Activated CD4-positive, alpha-beta T cell treated with anti-CD3 and anti-CD28 coated beads, Interleukin-2, amount 50 U/mL, for 4 hours (primary cell): ENCODE data around the gene PAGE4.

Source experiments
- DNase-seq, 2 experiments: peaks; one replicate each; pipeline ENCODE4 v3.0.0-alpha.2; 2020

Gene PAGE4, protein sequence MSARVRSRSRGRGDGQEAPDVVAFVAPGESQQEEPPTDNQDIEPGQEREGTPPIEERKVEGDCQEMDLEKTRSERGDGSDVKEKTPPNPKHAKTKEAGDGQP

DNA sequence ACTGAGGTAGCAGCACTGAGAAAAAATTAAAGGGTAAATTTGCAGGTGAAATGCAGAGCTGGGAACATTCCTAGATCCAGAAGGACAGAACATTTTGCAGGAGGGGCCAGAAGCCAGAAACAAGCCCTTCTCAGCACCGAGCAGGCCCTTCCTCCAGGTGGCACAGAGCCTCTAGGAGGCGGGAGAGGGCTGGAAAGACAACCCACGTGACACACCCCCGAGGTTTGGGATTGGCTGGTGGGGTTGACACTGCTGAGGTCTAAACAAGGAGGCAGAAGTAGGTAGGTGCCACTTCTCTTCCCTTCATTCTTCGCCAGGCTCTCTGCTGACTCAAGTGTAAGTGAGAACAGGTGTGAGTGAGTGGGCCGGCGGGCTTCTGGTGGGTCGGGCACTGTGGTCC is at the start of gene PAGE4:
TSS of gene PAGE4 (plus strand) at position 288 of the 400 bp plus-strand sequence. CDS start 1,126 bp downstream, outside the sequence.
- no peak for DNase-seq

DNA sequence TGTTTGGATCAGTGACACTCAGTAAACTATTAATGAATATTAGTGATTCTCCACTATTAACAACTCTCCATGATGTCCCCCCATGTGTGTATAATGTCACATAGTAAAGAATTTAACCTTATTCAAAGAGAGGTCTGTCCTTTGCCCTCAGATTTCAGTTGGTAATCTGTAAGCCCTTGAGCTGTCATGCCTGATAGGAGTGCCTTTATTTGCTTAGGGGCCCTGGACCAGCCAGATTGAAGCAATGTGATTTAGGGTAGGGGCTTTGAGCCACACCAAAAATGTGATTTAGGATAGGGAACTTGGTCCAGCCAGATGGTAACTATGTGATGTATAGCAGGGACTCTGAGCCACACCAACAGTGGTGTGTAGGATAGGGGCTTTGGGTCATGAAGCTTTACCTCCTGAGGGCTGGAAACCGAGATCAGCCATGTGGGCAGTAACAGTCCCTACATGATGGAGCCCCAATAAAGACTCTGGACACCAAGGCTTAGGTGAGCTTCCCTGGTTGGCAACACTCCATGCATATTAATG is 44.3 kb upstream of the PAGE4 start:
- DNase-seq = no peak

GRCh38 chrX:49792376-49792775 is 36.7 kb upstream of the PAGE4 start:
- no peak for DNase-seq

DNA sequence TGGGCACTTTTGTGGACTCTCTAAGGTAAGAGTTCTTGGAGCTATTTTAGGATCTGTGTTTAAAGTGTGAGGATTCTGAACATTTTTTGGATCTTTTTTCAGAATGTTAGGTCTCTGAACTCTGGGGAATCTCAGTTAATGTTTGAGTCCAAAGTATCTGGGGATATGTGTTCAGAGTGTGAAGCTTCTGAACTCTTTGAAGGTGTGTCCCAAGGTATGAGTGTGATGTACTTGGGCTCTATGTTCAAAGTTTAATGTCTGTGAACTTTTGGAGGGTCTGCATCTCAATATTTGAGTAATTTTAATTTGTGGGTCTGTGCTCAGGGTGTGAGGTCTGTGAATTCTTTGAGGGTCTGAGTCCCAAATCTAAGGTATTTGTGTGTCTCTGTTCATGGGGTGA is 35.4 kb upstream of the PAGE4 start:
- no peak for DNase-seq

- no peak for DNase-seq
Measured at GRCh38 chrX:49799828-49800227, 29.3 kb upstream of the PAGE4 start.

GRCh38 chrX:49809891-49810632 is 19.0 kb upstream of the PAGE4 start:
- no peak for DNase-seq

GRCh38 chrX:49812177-49812576 is 16.9 kb upstream of the PAGE4 start:
- DNase-seq = no peak

GRCh38 chrX:49816435-49816834 is 12.7 kb upstream of the PAGE4 start:
- no peak for DNase-seq

DNA sequence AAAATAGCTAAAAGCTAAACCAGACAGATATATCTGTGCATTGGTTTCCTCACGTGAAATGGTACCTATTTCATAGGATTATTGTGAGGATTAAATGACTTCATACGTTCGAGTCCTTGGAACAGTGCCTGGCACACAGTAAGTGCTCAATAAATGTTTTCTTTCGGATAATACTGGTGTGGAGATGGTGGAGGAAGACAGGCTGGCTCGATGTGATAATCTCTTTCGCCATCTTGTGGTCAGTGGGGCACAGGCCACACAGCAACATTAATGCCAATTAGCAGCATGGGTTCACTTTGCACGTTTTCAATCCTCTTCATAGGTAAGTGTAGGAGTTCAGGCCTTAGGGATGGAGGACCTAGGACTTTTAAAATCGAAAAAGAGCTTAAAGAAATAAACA is 9.3 kb downstream of the PAGE4 start:
- DNase-seq = no peak

- DNase-seq = peak; percentile 16 to 23
Measured at GRCh38 chrX:49840679-49841078, 11.6 kb downstream of the PAGE4 start.

- DNase-seq = no peak
Measured at GRCh38 chrX:49842621-49843020, 13.5 kb downstream of the PAGE4 start.

DNA sequence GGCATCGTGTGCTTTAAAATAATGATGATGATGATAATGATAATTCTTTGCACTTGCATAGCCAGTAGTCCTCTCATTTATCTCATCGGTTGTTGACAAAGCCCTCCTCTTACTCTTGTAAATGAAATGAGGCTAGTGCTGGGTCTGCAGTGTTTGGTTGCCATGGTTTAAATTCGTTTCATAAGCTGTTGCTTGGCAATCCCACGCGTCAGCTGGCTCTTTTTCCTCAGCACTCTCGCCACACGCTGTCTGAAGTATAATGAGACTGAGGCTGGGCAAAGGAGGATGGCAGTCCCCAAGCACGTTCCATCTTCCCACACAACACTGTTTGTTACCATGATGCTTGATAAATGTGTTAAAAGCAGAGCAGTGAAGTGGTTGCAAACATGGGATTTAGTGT is 15.5 kb downstream of the PAGE4 start:
- no peak for DNase-seq

GRCh38 chrX:49845701-49846403 is 16.7 kb downstream of the PAGE4 start:
- no peak for DNase-seq

DNA sequence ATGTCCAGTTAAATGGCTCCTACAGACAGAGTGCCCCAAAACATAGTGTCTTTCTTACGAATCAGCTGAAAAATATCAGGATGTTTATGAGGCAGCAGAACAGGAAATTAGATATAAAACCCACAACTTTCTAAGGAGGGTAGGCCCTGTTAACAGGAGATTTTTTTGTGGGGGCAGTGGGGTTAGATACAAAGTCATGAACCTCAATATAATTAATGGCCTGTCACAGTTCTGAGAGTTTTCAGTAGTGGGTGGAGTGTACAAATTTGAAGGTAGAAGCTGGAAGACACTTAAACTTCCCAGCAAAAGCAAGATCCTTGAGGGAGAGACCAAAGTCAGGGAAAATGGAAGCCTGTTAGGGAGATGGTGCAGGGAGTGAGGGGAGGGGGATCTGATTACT is 17.4 kb downstream of the PAGE4 start:
- no peak for DNase-seq

GRCh38 chrX:49848275-49848674 is 19.2 kb downstream of the PAGE4 start:
- no peak for DNase-seq

GRCh38 chrX:49850028-49850427 is 20.9 kb downstream of the PAGE4 start:
- DNase-seq = no peak

GRCh38 chrX:49853661-49854060 is 24.6 kb downstream of the PAGE4 start:
- no peak for DNase-seq

- DNase-seq = no peak
Measured at GRCh38 chrX:49856819-49857218, 27.7 kb downstream of the PAGE4 start.

- no peak for DNase-seq
Measured at GRCh38 chrX:49858341-49858740, 29.2 kb downstream of the PAGE4 start.

- DNase-seq = no peak
Measured at GRCh38 chrX:49859491-49859890, 30.4 kb downstream of the PAGE4 start.

GRCh38 chrX:49860867-49861535 is 31.9 kb downstream of the PAGE4 start:
- no peak for DNase-seq

- no peak for DNase-seq
Measured at GRCh38 chrX:49862093-49862492, 33.0 kb downstream of the PAGE4 start.

GRCh38 chrX:49868739-49869138 is 39.6 kb downstream of the PAGE4 start:
- no peak for DNase-seq
